Gastrocnemius medialis (tissue), 4 donors: ENCODE results near the gene ATXN10.

Experiments used
- POLR2A ChIP-seq, 2 donors: fragments of 450-650 bp; IDR thresholded peaks; one replicate each; pipeline ENCODE4 v1.6.1; 2017; ENCODE audit warnings: antibody characterized with exemption in 2 of 2, mild to moderate bottlenecking in 2 of 2, moderate library complexity in 2 of 2
- TF ChIP-seq, protein P1 (sequence below), 5 experiments: fragments of 450-650 bp in 3 of 5; fragments of 200-600 bp in 2 of 5; sonication (generic) in 2 of 5; IDR thresholded peaks in 4 of 5; conservative IDR thresholded peaks in 1 of 5; 1 replicate in 4 of 5; 2 replicates in 1 of 5; pipeline ENCODE4 v1.5.1; 2016 to 2019; ENCODE audit warnings: antibody characterized with exemption in 5 of 5, mild to moderate bottlenecking in 3 of 5, moderate library complexity in 3 of 5

DNA sequence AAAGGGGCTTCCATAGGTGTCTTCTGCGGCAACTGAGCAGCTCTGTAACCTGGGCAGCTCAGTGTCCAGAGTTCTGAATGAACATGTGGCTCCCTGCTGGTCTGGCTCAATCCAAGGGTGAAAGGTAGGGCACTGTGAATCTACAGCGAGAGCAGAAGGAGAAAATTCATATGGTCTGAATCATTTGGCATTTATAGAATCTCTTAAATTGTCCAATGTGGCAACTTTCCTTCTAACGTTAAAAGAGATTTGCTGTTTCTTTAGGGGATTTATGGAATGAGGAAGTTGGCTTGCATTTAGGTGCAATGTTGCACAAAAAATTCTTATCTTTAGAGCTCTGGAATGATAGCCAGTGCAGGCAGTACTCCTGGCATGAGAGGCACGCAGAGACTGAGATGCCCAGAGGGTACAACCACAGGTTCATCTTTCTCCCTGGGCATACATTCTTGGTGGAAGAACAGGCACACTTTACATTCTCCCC is 17.0 kb downstream of the ATXN10 start:
- TF ChIP-seq, protein P1, sequence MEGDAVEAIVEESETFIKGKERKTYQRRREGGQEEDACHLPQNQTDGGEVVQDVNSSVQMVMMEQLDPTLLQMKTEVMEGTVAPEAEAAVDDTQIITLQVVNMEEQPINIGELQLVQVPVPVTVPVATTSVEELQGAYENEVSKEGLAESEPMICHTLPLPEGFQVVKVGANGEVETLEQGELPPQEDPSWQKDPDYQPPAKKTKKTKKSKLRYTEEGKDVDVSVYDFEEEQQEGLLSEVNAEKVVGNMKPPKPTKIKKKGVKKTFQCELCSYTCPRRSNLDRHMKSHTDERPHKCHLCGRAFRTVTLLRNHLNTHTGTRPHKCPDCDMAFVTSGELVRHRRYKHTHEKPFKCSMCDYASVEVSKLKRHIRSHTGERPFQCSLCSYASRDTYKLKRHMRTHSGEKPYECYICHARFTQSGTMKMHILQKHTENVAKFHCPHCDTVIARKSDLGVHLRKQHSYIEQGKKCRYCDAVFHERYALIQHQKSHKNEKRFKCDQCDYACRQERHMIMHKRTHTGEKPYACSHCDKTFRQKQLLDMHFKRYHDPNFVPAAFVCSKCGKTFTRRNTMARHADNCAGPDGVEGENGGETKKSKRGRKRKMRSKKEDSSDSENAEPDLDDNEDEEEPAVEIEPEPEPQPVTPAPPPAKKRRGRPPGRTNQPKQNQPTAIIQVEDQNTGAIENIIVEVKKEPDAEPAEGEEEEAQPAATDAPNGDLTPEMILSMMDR (IDR thresholded peaks at IDR 0.05 in 4 of 5, conservative IDR thresholded peaks at IDR 0.05 in 1 of 5): no peak
- TF ChIP-seq POLR2A (IDR thresholded peaks at IDR 0.05): no peak
